Embryonic facial prominence (tissue), 1 donor: ENCODE data around the gene VTI1A.
A peak's percentile ranks its signal among the peaks of the same experiment; 100 is the strongest.
"Not testable (repeated sequence)": the region's sequence is repeated elsewhere in the genome, so short reads cannot be mapped to it uniquely, and the experiment has no call there.

Source experiments
- DNase-seq: peaks from one replicate; pipeline ENCODE4 v3.0.0-alpha.2; 2016; ENCODE audit errors: extremely low spot score

Gene VTI1A

DNA sequence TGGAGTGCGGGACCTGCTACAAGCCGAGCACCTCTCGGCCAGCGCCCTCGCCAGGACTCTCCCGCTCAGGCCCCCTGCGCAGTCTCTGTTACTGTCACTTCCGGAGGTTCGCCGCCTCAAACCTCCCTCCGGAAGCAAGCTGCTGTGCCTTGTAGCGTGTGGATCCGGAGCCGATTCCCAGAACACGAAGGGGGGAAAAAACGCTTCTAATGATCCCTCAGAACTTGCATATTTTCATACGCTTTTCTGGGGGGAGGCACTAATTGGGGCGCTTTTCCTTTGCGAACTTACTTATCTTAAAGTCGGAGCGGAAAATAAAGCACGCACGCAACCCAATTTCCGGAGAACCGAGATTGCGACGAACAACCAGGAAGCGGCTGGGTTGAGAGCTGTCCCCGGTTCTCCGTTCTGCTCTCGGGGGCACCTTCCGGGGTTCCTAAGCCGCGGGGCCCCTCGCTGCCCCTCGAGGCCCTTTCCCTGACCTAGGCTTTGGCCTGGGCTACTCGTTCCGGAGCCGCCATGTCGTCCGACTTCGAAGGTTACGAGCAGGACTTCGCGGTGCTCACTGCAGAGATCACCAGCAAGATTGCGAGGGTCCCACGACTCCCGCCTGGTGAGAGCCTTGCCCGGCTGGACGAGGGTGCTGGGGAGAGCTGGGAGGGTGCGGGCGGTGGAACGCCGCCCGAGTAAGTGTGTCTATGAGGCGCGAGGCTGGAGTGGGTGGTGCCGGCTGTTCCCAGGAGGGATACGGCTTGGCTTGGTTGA lies at the start of gene VTI1A, which contains the start of gene ZDHHC6:
TSS of gene VTI1A (plus strand) at position 361 of the 765 bp plus-strand sequence. CDS start at position 520, 159 bp downstream.
TSS of gene ZDHHC6 (minus strand) at position 60 of the 765 bp plus-strand sequence. CDS start 1,478 bp downstream, outside the sequence.
- DNase-seq = peak; percentile 74

DNA sequence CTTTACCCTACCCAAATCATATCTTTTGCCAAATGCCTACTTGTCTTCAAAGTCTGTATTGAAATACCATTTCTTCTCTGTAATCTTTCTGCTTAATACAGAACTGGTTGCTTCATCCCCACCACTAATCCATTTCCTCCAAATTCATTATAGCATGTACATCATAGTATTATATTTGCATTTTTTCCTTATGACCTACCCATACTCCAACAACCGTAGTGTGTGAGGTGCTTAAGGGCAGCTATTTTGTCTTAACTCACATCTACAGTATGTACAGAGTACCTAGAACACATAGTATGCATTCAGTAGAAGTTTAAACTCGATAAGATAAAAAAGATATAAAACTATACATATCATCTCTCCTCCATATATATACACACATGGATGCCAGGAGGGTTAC lies 49.4 kb upstream of the VTI1A start:
- DNase-seq = no peak

DNA sequence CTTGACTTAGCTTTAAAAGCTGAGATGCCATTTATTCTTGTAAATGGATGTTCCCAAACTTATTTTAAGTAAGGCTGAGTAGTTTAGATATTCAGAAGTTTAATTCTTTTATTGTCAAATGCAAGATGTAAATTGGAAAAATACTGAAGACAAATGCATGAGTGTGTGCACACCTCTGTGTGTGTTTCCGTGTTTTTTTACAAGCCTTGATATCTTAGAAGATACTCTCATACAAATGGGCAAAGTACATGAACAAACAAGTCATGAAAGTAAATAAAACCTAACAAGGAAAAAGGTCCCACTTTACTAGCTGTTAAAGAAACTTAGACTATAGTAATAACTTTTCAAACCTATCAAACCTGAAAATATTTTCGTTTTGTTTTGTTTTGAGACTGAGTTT lies 44.1 kb upstream of the VTI1A start:
- no peak for DNase-seq

DNA sequence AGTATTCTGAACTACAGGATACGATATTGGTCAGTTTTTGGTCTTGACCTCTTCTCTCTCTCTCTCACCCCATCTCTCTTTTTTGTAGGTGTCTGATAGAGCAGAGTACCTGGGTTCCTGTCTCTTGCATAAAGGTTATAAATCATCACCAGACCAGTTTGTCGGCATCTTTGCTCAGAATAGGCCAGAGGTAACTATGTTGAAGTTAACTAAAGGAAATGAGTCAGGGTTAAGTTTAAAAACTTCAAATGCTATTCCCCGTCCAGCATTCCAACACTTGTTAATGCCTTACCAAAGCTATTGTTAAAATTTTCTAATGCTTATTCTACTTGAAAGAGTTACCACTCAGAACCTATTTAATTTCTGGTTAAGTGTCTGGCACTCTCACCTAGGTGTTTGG lies 42.4 kb upstream of the VTI1A start:
- DNase-seq = no peak

DNA sequence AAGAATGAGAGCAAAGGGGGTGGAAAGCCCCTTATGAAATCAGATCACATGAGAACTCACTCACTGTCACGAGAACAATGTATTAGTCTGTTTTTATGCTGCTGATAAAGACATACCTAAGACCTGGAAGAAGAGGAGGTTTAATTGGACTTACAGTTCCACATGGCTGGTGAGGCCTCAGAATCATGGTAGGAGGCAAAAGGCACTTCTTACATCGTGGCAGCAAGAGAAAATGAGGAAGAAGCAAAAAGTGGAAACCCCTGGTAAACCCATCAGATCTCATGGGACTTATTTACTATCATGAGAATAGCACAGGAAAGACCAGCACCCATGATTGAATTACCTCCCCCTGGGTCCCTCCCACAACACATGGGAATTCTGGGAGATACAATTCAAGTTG lies 40.2 kb upstream of the VTI1A start:
- DNase-seq = not testable (repeated sequence)

DNA sequence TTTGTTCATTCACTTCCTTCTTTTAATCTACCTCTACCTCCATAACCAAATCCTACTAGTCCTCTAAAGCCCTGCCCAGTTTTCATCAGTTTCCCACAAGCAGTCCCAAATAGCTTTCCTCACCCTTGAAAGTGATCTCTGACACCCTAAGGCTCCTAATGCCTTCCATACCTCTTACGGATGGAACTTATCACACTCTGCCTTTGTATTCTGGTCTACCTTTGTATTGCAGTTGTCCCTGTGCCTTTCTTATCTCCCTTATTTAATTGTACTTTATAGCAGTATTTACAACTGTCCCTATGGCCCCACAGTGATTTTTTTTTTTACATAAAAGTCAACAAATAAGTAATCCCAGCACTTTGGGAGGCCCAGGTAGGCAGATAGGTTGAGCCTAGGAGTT lies 39.3 kb upstream of the VTI1A start:
- no peak for DNase-seq

DNA sequence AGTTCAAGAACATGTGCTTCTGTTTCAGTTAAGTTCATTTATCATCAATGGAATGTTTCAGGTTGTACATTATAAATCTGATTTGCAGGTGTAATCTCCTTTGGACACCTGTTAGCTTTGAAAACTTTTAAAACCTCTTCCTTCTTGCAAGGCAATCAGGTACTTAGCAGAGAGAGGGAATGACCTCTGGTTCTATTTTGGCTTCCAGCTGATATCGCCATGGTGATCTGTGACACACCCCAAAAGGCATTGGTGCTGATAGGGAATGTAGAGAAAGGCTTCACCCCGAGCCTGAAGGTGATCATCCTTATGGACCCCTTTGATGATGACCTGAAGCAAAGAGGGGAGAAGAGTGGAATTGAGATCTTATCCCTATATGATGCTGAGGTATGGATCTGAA lies 37.7 kb upstream of the VTI1A start:
- no peak for DNase-seq

DNA sequence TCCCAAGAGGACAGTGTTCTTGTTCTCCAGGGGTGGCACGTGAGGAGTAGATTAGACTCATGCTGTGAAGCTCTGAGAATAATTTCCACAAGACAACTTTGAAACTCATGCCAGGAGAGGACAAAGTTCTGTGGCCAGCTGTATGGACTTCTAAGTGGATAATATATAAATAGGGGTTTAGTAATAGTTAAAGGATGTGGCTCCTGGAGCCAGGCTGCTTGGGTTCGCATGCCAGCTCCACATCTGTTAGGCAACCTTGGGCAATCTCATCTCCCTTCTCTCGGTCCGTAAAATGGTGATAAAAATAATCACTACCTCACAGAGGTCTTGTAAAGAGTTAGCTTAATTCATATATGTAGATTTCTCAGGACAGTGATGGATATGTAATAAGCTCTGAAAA lies 37.3 kb upstream of the VTI1A start:
- DNase-seq = no peak

DNA sequence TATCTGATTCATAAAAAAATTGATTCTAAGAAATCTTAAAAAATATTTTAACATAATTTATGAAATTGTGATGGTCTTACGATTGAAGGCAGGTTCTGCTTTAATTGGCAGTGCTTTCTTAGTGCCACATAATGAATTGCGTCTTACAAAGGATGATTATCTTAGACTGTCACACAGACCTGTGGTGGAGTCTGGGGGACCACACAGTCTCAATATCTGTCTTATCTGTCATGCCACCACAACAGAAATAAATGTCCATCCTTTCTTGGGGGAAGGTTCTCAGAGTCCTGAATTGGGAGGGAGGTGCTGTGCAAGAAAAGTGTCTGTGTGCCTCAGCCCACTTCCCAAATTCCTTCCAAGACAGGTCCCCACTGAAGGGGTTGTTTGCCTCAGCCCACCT lies 34.3 kb upstream of the VTI1A start:
- DNase-seq = no peak

DNA sequence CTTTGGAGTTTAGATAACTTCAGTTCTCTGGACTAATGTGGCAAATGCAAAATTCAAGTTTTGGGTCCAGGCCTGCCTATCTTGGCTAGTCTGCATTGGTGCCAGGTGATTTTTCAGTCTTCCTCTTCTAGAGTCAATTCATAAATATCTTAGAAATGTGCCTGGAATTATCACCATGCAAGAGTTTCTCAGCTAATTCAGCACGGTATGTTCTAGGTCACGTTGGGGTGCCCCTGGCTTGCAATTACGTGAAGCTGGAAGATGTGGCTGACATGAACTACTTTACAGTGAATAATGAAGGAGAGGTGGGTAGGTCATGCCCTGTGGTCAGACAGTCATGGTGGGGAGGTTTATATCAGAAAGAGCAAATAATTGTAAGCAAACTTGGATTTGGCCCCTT lies 25.3 kb upstream of the VTI1A start:
- no peak for DNase-seq

DNA sequence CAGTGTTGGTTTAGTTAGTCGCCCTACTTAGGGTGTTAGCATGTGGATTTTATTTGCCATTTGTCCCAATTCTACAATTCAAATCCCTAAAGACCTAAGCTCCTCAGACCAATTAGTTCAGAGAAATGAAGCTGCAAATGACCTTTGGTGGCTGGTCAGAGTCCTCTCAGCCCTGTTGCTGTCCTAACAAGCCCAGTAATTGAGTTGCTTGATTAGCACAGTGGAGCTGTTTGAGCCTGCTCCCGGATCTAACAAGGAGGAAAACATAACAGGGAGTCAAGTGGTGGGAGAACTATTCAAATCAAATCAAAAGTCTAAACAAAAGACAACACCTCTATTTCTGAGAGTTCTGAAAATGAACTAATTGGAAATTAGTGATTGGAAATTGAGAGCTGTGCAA lies 22.4 kb upstream of the VTI1A start:
- no peak for DNase-seq

DNA sequence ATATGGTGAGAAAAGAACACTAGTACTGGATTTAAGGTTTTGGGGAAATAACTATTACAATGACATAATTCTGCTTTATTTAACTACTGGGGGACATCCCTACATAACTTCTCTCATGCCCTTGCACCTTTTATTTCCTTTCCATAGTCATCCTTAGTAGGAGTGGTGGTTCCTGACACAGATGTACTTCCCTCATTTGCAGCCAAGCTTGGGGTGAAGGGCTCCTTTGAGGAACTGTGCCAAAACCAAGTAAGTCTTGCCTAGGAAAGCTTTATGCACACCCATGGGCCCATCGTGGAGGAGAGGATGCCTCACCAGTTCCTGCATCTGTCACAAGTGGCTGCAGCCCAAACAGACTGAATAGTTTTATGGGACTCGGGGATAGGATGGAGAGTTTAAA lies 20.9 kb upstream of the VTI1A start:
- no peak for DNase-seq

DNA sequence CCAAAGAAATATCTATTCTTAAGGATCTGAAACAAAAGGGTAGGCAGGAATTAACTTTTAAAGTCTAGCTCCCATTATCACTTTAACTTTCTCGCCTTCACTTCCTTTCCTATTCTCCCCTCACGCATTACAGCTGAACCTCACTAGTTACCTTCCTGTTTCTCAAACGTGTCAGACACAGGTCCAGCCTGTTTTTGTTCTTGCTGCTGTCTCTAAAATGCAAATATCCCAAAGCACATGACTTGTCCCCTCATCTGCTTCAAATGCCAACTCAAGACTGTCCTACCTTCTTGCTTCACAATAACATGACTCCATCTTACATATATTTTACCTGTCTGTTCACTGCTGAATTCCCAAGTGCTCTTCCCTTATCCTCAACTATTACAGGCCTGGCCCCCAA lies 17.9 kb upstream of the VTI1A start:
- DNase-seq = no peak

DNA sequence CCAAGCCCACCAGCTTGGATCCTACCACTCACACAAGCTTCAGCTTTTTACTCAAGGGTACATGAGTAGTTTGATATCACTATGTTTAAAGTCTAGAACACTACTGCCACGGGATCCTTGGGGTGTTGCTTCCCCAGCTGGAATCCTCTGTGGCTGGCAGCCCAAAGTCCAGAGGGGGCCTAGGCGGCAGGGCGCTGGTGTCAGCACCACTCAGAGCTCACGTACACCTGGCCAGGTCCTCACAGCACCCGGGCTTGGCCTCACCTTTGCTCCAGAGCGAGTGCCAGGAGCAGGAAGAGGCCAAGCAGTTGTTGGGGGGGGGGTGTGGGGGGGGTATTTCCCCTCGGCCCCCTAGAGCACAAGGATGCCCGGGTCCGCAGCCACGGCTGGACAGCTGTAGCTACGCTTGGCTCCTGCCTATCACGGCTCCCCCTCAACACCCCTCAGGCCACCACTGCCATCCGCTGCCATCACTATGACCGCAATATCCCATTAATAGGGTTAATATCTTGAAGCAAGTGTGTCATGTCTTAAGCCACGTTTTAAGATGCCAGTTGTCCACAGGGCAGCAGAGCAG lies 17.3 kb upstream of the VTI1A start:
- no peak for DNase-seq

DNA sequence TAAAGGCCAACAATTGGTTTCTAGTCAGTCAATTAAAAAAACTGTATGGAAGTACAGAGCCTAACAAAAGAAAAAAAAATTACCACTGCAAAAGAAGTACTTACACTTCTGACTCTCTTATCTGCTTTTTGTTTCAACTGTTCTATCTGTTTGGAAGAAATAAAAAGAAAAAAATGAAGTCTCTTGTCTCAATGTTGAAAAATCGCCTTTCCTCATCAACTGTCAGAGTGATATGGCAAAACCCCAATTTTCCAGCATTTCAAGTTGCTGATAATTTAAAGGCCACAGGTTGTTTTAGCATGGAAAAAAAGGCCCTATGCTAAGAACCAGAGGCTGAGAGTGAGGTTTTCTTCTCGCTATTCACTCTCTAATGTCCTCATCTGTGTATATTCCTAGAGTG lies 13.9 kb upstream of the VTI1A start:
- no peak for DNase-seq

DNA sequence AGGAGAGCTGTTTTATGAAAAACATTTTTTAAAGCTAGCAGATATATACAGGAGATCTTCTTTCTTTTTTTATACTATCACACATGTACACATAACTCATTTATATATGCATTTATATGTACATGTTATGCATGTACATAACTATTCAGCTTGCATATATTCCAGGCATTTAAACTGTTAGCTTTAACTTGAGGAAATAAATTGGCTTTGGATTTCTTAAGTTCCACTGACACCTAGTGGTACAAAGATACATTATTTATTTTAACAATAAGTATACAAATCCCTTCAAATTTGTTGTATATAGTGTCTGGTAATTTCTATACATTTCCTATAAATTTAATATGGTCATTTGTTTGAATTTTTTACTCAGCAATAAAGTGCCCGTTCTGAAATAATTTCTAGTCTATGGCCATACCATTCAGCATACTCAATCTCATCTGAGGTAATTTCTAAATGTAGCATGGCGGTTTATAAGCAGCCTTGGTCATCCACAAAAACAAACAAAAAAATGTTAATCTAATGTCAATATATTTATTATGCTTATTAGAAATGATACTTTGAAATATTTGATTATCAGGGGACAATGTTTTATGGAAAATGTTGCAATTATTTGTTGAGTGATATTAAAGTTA lies 11.9 kb upstream of the VTI1A start:
- DNase-seq = peak; percentile 52

DNA sequence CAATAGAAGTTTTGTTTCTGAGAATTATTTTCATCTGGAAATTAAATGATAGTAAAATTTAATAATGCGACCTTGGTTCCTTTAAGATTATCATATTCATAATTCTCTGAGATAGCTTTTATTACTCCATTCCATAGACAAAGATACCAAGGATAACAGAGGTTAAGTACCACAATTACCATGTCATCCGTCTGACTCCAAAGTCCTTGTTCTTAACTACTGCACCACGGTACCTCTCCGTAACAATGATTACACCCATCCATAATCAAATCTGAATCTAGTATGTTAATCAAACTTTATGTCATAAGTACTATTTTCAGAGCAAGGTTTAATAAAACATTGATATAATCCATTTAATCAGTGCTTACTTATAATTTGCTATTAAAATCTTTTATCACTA lies 8.7 kb upstream of the VTI1A start:
- DNase-seq = no peak

DNA sequence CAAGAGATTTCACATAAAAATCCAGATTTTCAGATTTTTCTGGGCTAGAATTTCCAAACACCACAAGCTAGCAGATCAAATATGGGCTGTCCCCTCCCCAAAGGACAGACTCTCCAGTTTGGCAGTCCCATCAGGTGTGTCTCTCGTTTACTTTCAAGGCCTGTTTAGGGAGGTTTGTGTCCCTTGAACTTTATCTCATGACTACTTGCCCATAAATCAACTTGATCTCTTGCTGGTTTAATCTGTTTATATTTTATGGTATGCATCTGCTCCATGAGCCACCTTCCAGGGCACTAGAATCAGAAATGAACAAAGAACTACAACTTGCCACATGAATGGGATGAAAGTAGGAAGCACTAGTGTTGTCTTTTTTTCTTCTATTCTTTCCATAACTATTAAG lies 5.5 kb upstream of the VTI1A start:
- no peak for DNase-seq

DNA sequence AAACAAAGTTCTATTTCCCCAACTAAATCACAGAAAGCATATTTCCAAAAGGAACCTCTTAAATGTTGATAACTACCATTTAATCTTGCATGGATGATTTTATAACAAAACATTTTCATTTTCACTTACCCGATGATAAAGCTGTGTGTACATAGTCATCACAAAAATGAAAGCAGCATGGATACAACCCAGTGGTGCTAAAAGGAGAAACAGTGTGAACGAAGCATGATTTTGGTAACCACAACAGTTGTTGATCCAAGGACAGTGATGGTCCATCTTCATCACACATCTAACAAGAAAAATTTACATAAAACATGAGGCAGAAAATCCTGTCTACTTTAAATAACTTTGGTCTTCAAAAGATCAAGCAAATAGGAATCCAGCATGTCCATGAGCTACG lies 5.0 kb upstream of the VTI1A start:
- no peak for DNase-seq

DNA sequence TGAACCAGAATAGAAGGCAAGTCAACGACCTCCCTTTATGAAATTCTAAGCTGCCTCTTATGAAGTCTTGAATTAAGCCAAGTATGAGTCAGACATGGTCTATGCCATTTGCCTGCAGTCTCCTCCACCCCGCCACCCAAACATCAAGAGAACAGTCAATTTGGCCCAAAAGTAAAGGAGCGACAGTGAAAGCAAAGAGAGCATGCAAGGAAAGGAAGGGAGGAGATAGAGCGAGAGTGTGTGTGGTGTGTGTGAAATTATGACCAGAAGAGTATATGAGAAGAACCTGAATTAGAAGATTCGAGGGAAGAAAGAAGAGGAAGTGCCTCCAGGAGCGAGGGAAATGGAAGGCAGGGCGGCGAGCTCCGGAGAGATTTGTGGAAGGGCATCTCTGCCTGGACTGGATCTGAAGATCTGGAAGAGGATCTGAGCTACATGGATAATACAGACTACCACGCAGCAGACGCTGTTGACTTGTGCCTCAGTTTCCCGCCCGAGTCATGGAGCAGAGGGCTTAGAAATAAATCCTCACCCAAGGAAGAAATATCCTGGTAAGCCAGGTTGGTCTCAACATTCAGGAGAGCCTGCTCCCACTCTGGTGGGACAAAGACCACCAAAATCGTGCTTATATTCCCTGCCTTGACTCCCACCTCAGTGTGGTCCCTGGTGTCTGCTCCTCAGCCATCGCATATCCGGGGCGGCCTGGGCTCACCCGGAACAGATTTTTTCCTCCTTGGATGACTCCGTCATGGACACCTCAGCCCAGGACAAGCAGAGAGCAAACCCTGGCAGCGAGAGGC lies 760 bp upstream of the VTI1A start:
- no peak for DNase-seq

DNA sequence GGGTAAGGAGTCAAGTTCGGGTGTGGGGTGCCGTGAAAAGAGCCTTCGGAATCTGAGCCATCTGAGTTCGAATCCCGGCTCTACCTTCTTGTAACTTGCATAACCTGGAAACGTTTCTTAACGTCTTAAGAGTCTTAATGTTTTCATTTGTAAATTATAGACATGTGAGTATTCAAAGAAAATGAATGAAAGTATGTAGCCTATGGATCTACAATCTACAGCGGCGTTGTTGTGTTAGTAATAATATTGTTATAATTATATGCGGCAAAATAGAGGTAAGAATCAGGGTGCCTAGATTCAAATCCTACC lies 559 bp downstream of the VTI1A start:
- DNase-seq = no peak

DNA sequence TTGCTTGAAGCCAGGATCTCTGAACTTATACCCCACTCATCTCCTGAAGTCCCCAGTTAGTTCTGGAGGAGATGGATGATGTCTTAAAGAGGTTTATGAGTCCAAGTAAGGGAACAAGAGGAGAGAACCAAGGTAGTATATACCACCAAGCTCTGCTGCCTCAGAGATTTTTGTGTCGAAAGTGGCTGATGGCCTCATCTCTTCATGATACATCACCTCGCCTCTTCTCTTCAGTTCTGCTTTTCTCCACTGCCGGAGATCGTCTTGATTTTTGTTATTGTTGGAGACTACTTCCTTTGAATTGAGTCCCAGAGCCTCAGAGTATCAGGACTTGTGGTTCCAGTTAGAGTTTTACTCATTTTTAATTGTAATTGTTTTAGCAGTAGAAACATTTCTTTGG lies 1.9 kb downstream of the VTI1A start:
- DNase-seq = no peak
